Smooth muscle cell (in vitro differentiated cells): ENCODE measurements around the gene VOPP1. TPM values are rescaled to one million over a fixed set of nuclear protein-coding genes. Genes with fewer than 3 reads are reported as not detected.

Experiments used
- DNase-seq: peaks from one replicate; lab custom pipeline; 2025; ENCODE audit not compliant: unreplicated experiment; lab: John Stamatoyannopoulos, UW
- H2AFZ ChIP-seq: fragments of 200-600 bp; sonication (generic); 2 replicates; pipeline ENCODE4 v1.6.0; 2016; ENCODE audit warnings: antibody characterized with exemption, low read depth, mild to moderate bottlenecking
- H3F3A ChIP-seq: fragments of 200-600 bp; sonication (generic); 2 replicates; pipeline ENCODE4 v1.6.0; 2017; ENCODE audit warnings: antibody characterized with exemption, low read depth
- H3K27ac ChIP-seq: fragments of 200-600 bp; sonication (generic); 2 replicates; pipeline ENCODE4 v1.5.1; 2016; ENCODE audit warnings: low read depth, mild to moderate bottlenecking
- H3K27me3 ChIP-seq: fragments of 200-600 bp; sonication (generic); 2 replicates; pipeline ENCODE4 v1.6.1; 2016; ENCODE audit warnings: low read depth, mild to moderate bottlenecking
- H3K36me3 ChIP-seq: fragments of 200-600 bp; sonication (generic); 2 replicates; pipeline ENCODE4 v1.5.1; 2016; ENCODE audit warnings: low read depth
- H3K4me1 ChIP-seq: fragments of 200-600 bp; sonication (generic); 2 replicates; pipeline ENCODE4 v1.5.1; 2016; ENCODE audit warnings: low read depth
- H3K4me2 ChIP-seq: fragments of 200-600 bp; sonication (generic); 2 replicates; pipeline ENCODE4 v1.6.0; 2016; ENCODE audit warnings: mild to moderate bottlenecking
- H3K4me3 ChIP-seq: fragments of 200-600 bp; sonication (generic); 2 replicates; pipeline ENCODE4 v1.5.1; 2016; ENCODE audit warnings: mild to moderate bottlenecking
- H3K79me2 ChIP-seq: fragments of 200-600 bp; sonication (generic); 2 replicates; pipeline ENCODE4 v1.6.0; 2016; ENCODE audit warnings: low read depth, mild to moderate bottlenecking
- H3K9ac ChIP-seq: fragments of 200-600 bp; sonication (generic); 2 replicates; pipeline ENCODE4 v1.6.0; 2016; ENCODE audit warnings: low read depth
- H3K9me3 ChIP-seq: fragments of 200-600 bp; sonication (generic); replicated peaks from 2 replicates; pipeline ENCODE4 v1.5.1; 2016; ENCODE audit warnings: low read depth
- H4K20me1 ChIP-seq: fragments of 200-600 bp; sonication (generic); 2 replicates; pipeline ENCODE4 v1.6.0; 2016; ENCODE audit warnings: low read depth
- WGBS: methylation state at CpG from one replicate; pipeline ENCODE4 v1.1.7; 2016; ENCODE audit warnings: low lambda C conversion rate; 5-methylcytosine and 5-hydroxymethylcytosine counted together
- polyA plus RNA-seq: library from polyadenylated mRNA; unstranded; fragments of >200 nt; fragmentation: Nextera tagmentation; extraction: Ambion mirVana; gene quantifications from 2 replicates; pipeline ENCODE4 v1.2.1, GENCODE V29; 2016
- total RNA-seq: library from RNA; depleted of rRNA; stranded (reverse); fragments of >200 nt; gene quantifications from 2 replicates; pipeline ENCODE4 v1.2.3, GENCODE V29; 2014
- TF ChIP-seq, protein P1 (sequence below): fragments of 200-600 bp; sonication (generic); IDR thresholded peaks from 2 replicates; pipeline ENCODE4 v1.5.1; 2017; ENCODE audit warnings: borderline replicate concordance, mild to moderate bottlenecking, antibody characterized with exemption; ENCODE audit not compliant: insufficient read depth, poor library complexity, severe bottlenecking

Gene VOPP1
- total and polyA plus RNA-seq, 2 experiments from 2014 or later = 18.3 to 26.6 TPM

GRCh38 chr7:55441774-55442522 lies 130.4 kb downstream of the VOPP1 start:
- Histone ChIP-seq H3K27ac (no peak overlapping the region), H3F3A (no peaks in the 10 kb centered on the region), H3K9me3 (no peaks in the 10 kb centered on the region), H3K9ac (no peak overlapping the region), H3K79me2 (no peaks in the 10 kb centered on the region), H3K27me3 (no peaks in the 10 kb centered on the region), H3K4me2 (no peak overlapping the region), H3K4me1 (no peaks in the 10 kb centered on the region), H3K36me3 (no peaks in the 10 kb centered on the region), H3K4me3 (no peak overlapping the region), H4K20me1 (no peaks in the 10 kb centered on the region), H2AFZ (no peak overlapping the region)
- DNase-seq = no peak
- TF ChIP-seq, protein P1, sequence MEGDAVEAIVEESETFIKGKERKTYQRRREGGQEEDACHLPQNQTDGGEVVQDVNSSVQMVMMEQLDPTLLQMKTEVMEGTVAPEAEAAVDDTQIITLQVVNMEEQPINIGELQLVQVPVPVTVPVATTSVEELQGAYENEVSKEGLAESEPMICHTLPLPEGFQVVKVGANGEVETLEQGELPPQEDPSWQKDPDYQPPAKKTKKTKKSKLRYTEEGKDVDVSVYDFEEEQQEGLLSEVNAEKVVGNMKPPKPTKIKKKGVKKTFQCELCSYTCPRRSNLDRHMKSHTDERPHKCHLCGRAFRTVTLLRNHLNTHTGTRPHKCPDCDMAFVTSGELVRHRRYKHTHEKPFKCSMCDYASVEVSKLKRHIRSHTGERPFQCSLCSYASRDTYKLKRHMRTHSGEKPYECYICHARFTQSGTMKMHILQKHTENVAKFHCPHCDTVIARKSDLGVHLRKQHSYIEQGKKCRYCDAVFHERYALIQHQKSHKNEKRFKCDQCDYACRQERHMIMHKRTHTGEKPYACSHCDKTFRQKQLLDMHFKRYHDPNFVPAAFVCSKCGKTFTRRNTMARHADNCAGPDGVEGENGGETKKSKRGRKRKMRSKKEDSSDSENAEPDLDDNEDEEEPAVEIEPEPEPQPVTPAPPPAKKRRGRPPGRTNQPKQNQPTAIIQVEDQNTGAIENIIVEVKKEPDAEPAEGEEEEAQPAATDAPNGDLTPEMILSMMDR = no peak
- WGBS = 91% methylated on average over 7 of the region's 7 CpGs

DNA sequence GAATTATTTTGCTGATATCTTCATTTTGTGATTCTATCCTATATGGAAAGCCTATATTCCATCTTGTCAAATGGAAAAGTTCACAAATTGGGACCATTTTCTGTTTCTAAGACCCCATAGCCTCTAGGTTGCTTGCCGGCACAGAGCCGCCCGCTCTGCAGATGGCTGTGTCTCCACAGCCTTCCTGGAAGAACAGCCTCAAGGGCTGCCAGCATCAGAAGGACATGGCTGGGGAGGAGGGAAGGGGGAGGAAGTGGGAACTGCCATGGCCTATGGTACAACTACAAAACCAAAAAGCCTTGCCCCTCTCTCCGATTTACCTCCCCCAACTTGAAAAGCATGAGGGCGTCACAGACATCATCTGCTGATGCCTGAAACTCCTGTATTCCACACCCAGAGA lies 131.3 kb downstream of the VOPP1 start:
- Histone ChIP-seq H3K9ac (no peak overlapping the region), H3K79me2 (no peaks in the 10 kb centered on the region), H3K9me3 (no peaks in the 10 kb centered on the region), H3F3A (no peaks in the 10 kb centered on the region), H2AFZ (no peak overlapping the region), H3K4me3 (no peak overlapping the region), H3K4me1 (no peaks in the 10 kb centered on the region), H3K27me3 (no peaks in the 10 kb centered on the region), H3K27ac (no peak overlapping the region), H3K36me3 (no peaks in the 10 kb centered on the region), H4K20me1 (no peaks in the 10 kb centered on the region), H3K4me2 (no peak overlapping the region)
- TF ChIP-seq, protein P1 = no peak
- 92% methylated on average over 5 of the region's 5 CpGs for whole genome bisulfite sequencing
- DNase-seq = no peak

GRCh38 chr7:55440040-55440690 lies 132.1 kb downstream of the VOPP1 start:
- Histone ChIP-seq H3K4me1 (no peaks in the 10 kb centered on the region), H4K20me1 (no peaks in the 10 kb centered on the region), H3F3A (no peaks in the 10 kb centered on the region), H3K27ac (no peak overlapping the region), H2AFZ (no peak overlapping the region), H3K9ac (no peak overlapping the region), H3K27me3 (no peaks in the 10 kb centered on the region), H3K4me2 (no peak overlapping the region), H3K36me3 (no peaks in the 10 kb centered on the region), H3K9me3 (no peaks in the 10 kb centered on the region), H3K4me3 (no peak overlapping the region), H3K79me2 (no peaks in the 10 kb centered on the region)
- DNase-seq = no peak
- 91% methylated on average over 13 of the region's 13 CpGs for WGBS
- TF ChIP-seq, protein P1 = no peak
